Prostate gland (tissue), 2 donors: ENCODE results near the gene NAA15. TPM values are rescaled to one million over a fixed set of nuclear protein-coding genes. Genes with fewer than 3 reads are reported as not detected.

Source experiments
- DNase-seq: peaks from one replicate; pipeline ENCODE4 v3.0.0-alpha.2; 2019; ENCODE audit warnings: low spot score
- H3K27ac ChIP-seq, 2 donors: fragments of 200-600 bp; sonication (generic); 2 replicates each; pipeline ENCODE4 v1.5.1; 2017 to 2019
- H3K27me3 ChIP-seq: fragments of 200-600 bp; sonication (generic); replicated peaks from 2 replicates; pipeline ENCODE4 v1.5.1; 2019; ENCODE audit not compliant: insufficient read depth
- H3K36me3 ChIP-seq, 2 donors: fragments of 200-600 bp; sonication (generic); 1 replicate in 1 of 2; 2 replicates in 1 of 2; pipeline versions ENCODE4 v1.5.1 to v1.8.1; 2017 to 2019
- H3K4me1 ChIP-seq: fragments of 200-600 bp; sonication (generic); replicated peaks from 2 replicates; pipeline ENCODE4 v1.5.1; 2019
- H3K4me3 ChIP-seq, 2 donors: fragments of 200-600 bp; sonication (generic); 2 replicates each; pipeline ENCODE4 v1.5.1; 2017 to 2019
- H3K9me3 ChIP-seq: fragments of 200-600 bp; sonication (generic); 2 replicates; pipeline ENCODE4 v1.5.1; 2017
- POLR2A ChIP-seq: fragments of 450-650 bp; IDR thresholded peaks from one replicate; pipeline ENCODE4 v1.6.1; 2016; ENCODE audit warnings: antibody characterized with exemption, mild to moderate bottlenecking
- POLR2AphosphoS5 ChIP-seq: sonication (generic); formaldehyde crosslinking; IDR thresholded peaks from one replicate; pipeline ENCODE4 v1.6.1; 2017; ENCODE audit warnings: antibody characterized with exemption
- WGBS: methylation state at CpG from one replicate; pipeline ENCODE4 v1.1.5; 2018; 5-methylcytosine and 5-hydroxymethylcytosine counted together
- intact Hi-C: fragments of 100-400 bp; cut with DNase I; formaldehyde crosslinking; loops from one replicate; pipeline ENCODE4 v1.14.2; 2022
- small RNA-seq, 2 donors: library from RNA; depleted of rRNA; stranded (forward); fragments of <200 nt; gene quantifications; one replicate each; pipeline ENCODE3, GENCODE V24; 2016
- total RNA-seq, 2 donors: library from RNA; depleted of rRNA; stranded (reverse); fragments of >200 nt; gene quantifications; one replicate each; pipeline ENCODE4 v1.1.0, GENCODE V29; 2016
- TF ChIP-seq, protein P1 (sequence below), 4 experiments: fragments of 200-600 bp in 2 of 4; fragments of 450-650 bp in 2 of 4; sonication (generic) in 2 of 4; IDR thresholded peaks; 1 replicate in 3 of 4; 2 replicates in 1 of 4; pipeline ENCODE4 v1.5.1; 2016 to 2019; ENCODE audit warnings: antibody characterized with exemption in 4 of 4, mild to moderate bottlenecking in 2 of 4, moderate library complexity in 2 of 4

Gene NAA15
- total RNA-seq, 2 donors from 2014 or later = 19.3 to 22.9 TPM

DNA sequence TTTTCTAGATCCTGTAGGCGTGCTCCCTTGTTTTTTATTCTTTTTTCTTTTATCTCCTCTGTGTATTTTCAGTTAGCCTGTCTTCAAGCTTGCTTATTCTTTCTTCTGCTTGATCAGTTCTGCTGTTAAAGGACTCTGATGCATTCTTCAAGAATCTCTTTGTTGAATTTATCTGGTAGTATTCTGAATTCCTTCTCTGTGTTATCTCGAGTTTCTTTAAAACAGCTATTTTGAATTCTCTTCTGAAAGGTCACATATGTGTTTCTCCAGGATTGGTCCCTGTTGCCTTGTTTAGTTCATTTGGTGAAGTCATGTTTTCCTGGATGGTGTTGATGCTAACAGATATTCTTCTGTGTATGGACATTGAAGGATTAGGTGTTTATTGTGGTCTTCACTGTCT, 167.9 kb downstream of the NAA15 start:
- Histone ChIP-seq H3K27me3 (no peaks in the 10 kb centered on the region), H3K36me3 (no peaks in the 10 kb centered on the region), H3K4me3 (no peak overlapping the region), H3K27ac (no peak overlapping the region), H3K9me3 (no peaks in the 10 kb centered on the region), H3K4me1 (no peaks in the 10 kb centered on the region)
- 95% methylated on average over 2 of the region's 2 CpGs for WGBS
- no peak for DNase-seq
- intact Hi-C loops = no loop called here
- TF ChIP-seq POLR2AphosphoS5 = no peak
- TF ChIP-seq, protein P1, sequence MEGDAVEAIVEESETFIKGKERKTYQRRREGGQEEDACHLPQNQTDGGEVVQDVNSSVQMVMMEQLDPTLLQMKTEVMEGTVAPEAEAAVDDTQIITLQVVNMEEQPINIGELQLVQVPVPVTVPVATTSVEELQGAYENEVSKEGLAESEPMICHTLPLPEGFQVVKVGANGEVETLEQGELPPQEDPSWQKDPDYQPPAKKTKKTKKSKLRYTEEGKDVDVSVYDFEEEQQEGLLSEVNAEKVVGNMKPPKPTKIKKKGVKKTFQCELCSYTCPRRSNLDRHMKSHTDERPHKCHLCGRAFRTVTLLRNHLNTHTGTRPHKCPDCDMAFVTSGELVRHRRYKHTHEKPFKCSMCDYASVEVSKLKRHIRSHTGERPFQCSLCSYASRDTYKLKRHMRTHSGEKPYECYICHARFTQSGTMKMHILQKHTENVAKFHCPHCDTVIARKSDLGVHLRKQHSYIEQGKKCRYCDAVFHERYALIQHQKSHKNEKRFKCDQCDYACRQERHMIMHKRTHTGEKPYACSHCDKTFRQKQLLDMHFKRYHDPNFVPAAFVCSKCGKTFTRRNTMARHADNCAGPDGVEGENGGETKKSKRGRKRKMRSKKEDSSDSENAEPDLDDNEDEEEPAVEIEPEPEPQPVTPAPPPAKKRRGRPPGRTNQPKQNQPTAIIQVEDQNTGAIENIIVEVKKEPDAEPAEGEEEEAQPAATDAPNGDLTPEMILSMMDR (IDR thresholded peaks at IDR 0.05) = no peak
- TF ChIP-seq POLR2A = no peak

Small RNA genes lying within 50 kb of the gene (small RNA-seq; reads per million reads assigned to genes)
- gene RF01225 (0 reads per million in 2 donors), gene RNU6-1074P (0 reads per million in 2 donors), gene RNU6-1214P (0 reads per million in 2 donors)

Other genes starting within 250 kb of the NAA15 start
- gene ELF2, start 124.3 kb upstream of the NAA15 start, total RNA-seq = 10 to 100 TPM; 53.2 to 61.7 TPM
- gene MGARP, start 21.3 kb upstream of the NAA15 start, total RNA-seq = 1 to 10 TPM in 1 of 2 donors, under 1 TPM in 1; 0.73 to 3.7 TPM
- gene NDUFC1, start 972 bp downstream of the NAA15 start, total RNA-seq = 10 to 100 TPM; 80.2 to 85.9 TPM
- 10 to 100 TPM in 1 of 2 donors, 1 to 10 TPM in 1; 6.2 to 12.0 TPM for gene RAB33B, start 152.6 kb downstream of the NAA15 start, total RNA-seq